Transverse colon (tissue), 4 donors: ENCODE data around the gene TNNI2. TPM values are rescaled to one million over a fixed set of nuclear protein-coding genes. Genes with fewer than 3 reads are reported as not detected.

ENCODE experiments used
- DNase-seq: peaks from one replicate; pipeline ENCODE4 v3.0.0-alpha.2; 2019
- H3K27ac ChIP-seq, 4 donors: fragments of 200-600 bp; sonication (generic); 2 replicates each; pipeline ENCODE4 v1.5.1; 2016 to 2018; ENCODE audit warnings: inconsistent platforms in 4 of 4
- H3K27me3 ChIP-seq: fragments of 200-600 bp; sonication (generic); 2 replicates; pipeline ENCODE4 v1.5.1; 2017; ENCODE audit warnings: inconsistent platforms
- H3K36me3 ChIP-seq, 4 donors: fragments of 200-600 bp; sonication (generic); 2 replicates each; pipeline ENCODE4 v1.5.1; 2017 to 2019; ENCODE audit warnings: inconsistent platforms in 4 of 4
- H3K4me1 ChIP-seq, 4 donors: fragments of 200-600 bp; sonication (generic); 2 replicates each; pipeline ENCODE4 v1.5.1; 2017 to 2020; ENCODE audit warnings: inconsistent platforms in 4 of 4
- H3K4me3 ChIP-seq, 4 donors: fragments of 200-600 bp; sonication (generic); 1 replicate in 1 of 4; 2 replicates in 3 of 4; pipeline versions ENCODE4 v1.5.1 to v1.6.1; 2017 to 2019; ENCODE audit warnings: inconsistent platforms in 4 of 4
- H3K9me3 ChIP-seq, 2 donors: fragments of 200-600 bp; sonication (generic); 2 replicates each; pipeline ENCODE4 v1.5.1; 2017 to 2019; ENCODE audit warnings: inconsistent platforms in 2 of 2
- EP300 ChIP-seq: sonication (generic); formaldehyde crosslinking; IDR thresholded peaks from one replicate; pipeline ENCODE4 v1.6.1; 2017; ENCODE audit warnings: antibody characterized with exemption, low read depth
- POLR2A ChIP-seq: fragments of 450-650 bp; IDR thresholded peaks from one replicate; pipeline ENCODE4 v1.6.1; 2016; ENCODE audit warnings: antibody characterized with exemption, mild to moderate bottlenecking, moderate library complexity
- POLR2AphosphoS5 ChIP-seq, 3 donors: sonication (generic); formaldehyde crosslinking; IDR thresholded peaks; one replicate each; pipeline ENCODE4 v1.6.1; 2016; ENCODE audit warnings: antibody characterized with exemption in 3 of 3
- WGBS, 2 donors: methylation state at CpG; one replicate each; pipeline ENCODE4 v1.1.5; 2018; ENCODE audit warnings: low coverage in 1 of 2; 5-methylcytosine and 5-hydroxymethylcytosine counted together
- in situ Hi-C, 4 donors: fragments of 200-750 bp; cut with MboI; loops; one replicate each; pipeline versions ENCODE4 v1.15.0 to v1.15.1; 2017; ENCODE audit warnings: low sequenced_read_pairs in 3 of 4, low pct_ligation_motif_present in 1 of 4, low pct_unique_long_range_greater_than_20kb in 1 of 4
- intact Hi-C: fragments of 100-400 bp; cut with DNase I; formaldehyde crosslinking; loops from one replicate; pipeline ENCODE4 v1.15.1; 2023; ENCODE audit warnings: low total_unique reads
- total RNA-seq, 4 donors: library from RNA; depleted of rRNA; stranded (reverse); fragments of >200 nt; gene quantifications; one replicate each; pipeline ENCODE4 v1.1.0, GENCODE V29; 2016
- TF ChIP-seq, protein P1 (sequence below), 5 experiments: fragments of 200-600 bp in 3 of 5; fragments of 450-650 bp in 2 of 5; sonication (generic) in 3 of 5; IDR thresholded peaks; 1 replicate in 2 of 5; 2 replicates in 3 of 5; pipeline ENCODE4 v1.5.1; 2016 to 2017; ENCODE audit warnings: antibody characterized with exemption in 5 of 5, inconsistent platforms in 3 of 5, mild to moderate bottlenecking in 2 of 5, moderate library complexity in 1 of 5

Gene TNNI2
- total RNA-seq, 4 donors from 2014 or later: 3.5 to 35.9 TPM; not detected in 2

DNA sequence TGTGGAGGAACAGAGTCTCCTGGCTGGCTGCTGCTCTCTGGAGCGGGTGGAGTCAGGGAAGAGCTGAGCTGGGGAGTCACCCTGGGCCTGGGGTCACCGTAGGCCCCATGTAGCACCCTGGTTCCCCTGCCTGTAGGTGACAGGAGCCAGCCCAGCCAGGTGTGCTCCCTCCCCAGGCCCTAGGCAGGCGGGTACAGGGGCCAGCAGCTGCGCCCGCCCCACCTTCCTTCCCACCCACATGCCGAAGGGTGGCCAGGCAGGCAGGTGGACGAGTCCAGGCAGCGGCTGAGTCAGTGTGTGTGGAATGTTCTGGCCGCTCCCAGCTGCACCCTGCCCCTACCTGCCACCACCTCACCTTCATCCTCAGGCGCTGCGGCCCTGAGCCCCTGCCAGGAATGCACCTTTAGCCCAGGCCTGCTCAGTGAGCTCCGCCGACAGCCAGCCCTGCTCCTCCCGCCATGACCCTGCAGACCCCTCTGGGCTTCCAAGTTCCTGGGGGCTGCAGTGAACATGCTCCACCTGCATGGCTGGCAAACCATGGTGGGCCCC lies 4.6 kb upstream of the TNNI2 start:
- peak; percentile 92 for DNase-seq
- TF ChIP-seq, protein P1, sequence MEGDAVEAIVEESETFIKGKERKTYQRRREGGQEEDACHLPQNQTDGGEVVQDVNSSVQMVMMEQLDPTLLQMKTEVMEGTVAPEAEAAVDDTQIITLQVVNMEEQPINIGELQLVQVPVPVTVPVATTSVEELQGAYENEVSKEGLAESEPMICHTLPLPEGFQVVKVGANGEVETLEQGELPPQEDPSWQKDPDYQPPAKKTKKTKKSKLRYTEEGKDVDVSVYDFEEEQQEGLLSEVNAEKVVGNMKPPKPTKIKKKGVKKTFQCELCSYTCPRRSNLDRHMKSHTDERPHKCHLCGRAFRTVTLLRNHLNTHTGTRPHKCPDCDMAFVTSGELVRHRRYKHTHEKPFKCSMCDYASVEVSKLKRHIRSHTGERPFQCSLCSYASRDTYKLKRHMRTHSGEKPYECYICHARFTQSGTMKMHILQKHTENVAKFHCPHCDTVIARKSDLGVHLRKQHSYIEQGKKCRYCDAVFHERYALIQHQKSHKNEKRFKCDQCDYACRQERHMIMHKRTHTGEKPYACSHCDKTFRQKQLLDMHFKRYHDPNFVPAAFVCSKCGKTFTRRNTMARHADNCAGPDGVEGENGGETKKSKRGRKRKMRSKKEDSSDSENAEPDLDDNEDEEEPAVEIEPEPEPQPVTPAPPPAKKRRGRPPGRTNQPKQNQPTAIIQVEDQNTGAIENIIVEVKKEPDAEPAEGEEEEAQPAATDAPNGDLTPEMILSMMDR (IDR thresholded peaks at IDR 0.05): peak in 1 of 5 experiments; percentile 17
- TF ChIP-seq POLR2A (peak; percentile 62), EP300 (peak; percentile 37), POLR2AphosphoS5 (IDR thresholded peaks at IDR 0.05) (peak; percentile 20 to 87 (median 85))
- Histone ChIP-seq H3K27ac (peak overlapping the region; percentile 70 to 86 (median 80)), H3K27me3 (peaks cover 6% of the 10 kb centered on the region), H3K4me3 (no peak overlapping the region), H3K36me3 (no peaks in the 10 kb centered on the region), H3K4me1 (peaks cover 29 to 51% (median 48%) of the 10 kb centered on the region in 4 donors), H3K9me3 (no peaks in the 10 kb centered on the region)
- in situ Hi-C loops (no loop called here), intact Hi-C loops (loop anchor here (5.0 kb wide), 1 partner anchor 182 kb away; no protein-coding TSS in a partner anchor)
- 79% methylated on average over 10 of the region's 14 CpGs; no CpG with 5 or more reads in 1 of the 2 donors for WGBS, 2 donors

DNA sequence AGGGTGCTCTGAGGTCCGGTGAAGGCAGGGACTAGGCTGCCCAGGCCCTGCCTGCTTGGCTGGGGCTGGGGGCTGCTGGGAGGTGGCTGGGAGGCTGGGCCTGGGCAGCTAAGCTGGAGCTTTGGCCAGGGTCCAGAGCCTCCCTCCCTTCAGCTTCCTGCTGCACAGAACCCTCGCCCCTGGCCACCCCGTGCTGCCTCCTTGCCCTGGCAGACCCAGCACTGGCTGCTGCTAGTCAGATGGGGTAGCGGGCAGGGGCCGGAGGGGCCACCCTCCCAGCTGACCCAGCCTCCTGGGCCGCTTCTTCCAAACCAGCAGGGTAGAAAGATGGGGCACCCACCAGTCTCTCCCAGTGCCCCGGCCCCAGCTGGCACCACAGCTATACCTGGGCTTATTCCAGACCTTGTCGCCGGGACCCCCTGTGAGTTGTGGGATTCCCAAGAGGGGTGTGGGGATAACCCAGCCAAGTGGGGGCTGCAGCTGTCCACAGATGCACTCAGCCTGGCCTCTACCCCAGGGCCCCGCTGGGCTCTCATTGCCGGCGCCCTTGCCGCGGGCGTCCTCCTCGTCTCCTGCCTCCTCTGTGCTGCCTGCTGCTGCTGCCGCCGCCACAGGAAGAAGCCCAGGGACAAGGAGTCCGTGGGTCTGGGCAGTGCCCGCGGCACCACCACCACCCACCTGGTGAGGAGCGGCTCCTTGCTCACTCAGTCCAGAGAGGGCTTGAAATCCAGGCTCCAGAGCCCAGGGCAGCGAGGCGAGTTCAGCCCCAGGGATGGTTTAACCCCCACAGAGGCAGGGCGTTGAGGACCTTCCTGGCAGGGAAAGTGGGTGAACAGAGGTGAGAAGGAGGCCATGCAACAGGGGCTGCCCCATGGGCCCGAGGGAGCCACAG lies 3.8 kb upstream of the TNNI2 start, which contains the start of gene SYT8:
SYT8 (plus strand) TSS at position 212 of the 892 bp plus-strand sequence; CDS start at position 328, 116 bp downstream.
- in situ Hi-C loops (no loop called here), intact Hi-C loops (loop anchor here (5.0 kb wide), 2 partner anchors 183 to 317 kb away; no protein-coding TSS in a partner anchor)
- Histone ChIP-seq H3K27ac (peak within 1 kb of the TSS; percentile 70 to 86 (median 80)), H3K36me3 (no peaks in the 10 kb centered on the region), H3K9me3 (no peaks in the 10 kb centered on the region), H3K27me3 (peaks cover 1% of the 10 kb centered on the region), H3K4me1 (peaks cover 29 to 50% (median 47%) of the 10 kb centered on the region in 4 donors), H3K4me3 (no peak within 1 kb of the TSS)
- WGBS, 2 donors: 80% methylated on average over 19 of the region's 26 CpGs; no CpG with 5 or more reads in 1 of the 2 donors
- DNase-seq: peak; percentile 60
- TF ChIP-seq, protein P1 (IDR thresholded peaks at IDR 0.05): no peak
- TF ChIP-seq POLR2A (no peak), EP300 (no peak), POLR2AphosphoS5 (IDR thresholded peaks at IDR 0.05) (no peak)

DNA sequence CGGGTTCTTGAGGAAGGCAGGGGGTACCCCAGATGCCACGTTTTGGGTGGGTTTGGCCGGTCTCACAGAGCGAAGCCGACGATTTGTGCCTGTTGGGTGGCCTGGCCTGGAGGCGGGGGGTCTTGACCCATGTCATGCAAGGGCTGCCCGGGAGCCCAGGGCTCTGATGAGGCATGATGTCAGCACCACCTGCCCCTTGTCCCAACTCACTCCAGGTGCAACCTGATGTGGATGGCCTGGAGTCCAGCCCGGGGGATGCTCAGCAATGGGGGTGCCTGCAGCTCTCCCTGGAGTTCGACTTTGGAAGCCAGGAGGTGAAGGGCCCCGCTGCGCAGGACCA lies 3.1 kb upstream of the TNNI2 start:
- DNase-seq: no peak
- peaks cover 29 to 44% (median 41%) of the 10 kb centered on the region in 4 donors for H3K4me1 ChIP-seq
- H3K4me3 ChIP-seq: no peak overlapping the region
- intact Hi-C loops: loop anchor here (5.0 kb wide), 1 partner anchor 317 kb away; no protein-coding TSS in a partner anchor
- H3K36me3 ChIP-seq: no peaks in the 10 kb centered on the region
- no peak for TF ChIP-seq POLR2A
- TF ChIP-seq, protein P1 (IDR thresholded peaks at IDR 0.05): no peak
- no peak for TF ChIP-seq POLR2AphosphoS5 (IDR thresholded peaks at IDR 0.05)
- no peak for TF ChIP-seq EP300
- H3K27ac ChIP-seq: no peak overlapping the region
- H3K9me3 ChIP-seq: no peaks in the 10 kb centered on the region
- no peaks in the 10 kb centered on the region for H3K27me3 ChIP-seq
- in situ Hi-C loops: no loop called here
- 78% methylated on average over 12 of the region's 12 CpGs; no CpG with 5 or more reads in 1 of the 2 donors for WGBS, 2 donors
